ENCODE measurements around the gene GALNT2.

GALNT2 gene

DNA sequence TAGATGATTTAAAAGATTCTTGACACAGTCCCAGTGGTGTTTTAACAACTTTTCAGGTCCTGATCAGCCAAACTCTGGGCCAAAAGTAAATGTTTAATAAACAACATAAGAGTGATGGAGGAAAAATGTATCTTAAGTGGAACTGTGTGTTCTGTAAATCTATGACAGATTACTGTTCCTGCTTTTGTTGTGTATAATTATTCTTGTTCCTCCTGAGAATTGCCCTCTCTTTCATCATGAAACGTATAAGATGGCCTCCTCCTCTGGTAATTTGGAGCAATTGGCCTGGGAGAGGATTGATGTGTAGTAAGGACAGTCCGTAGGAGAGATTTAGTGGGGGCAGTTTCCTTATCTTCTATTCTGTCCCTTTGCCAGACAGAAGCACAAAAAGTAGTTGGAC, 34.5 kb downstream of the GALNT2 start:
- Histone ChIP-seq H3K27ac (ENCODE audit: low read depth, low read length) (no peak overlapping the region), H3K9ac (ENCODE audit: low read length) (no peak overlapping the region), H3K9me2 (replicated peaks; ENCODE audit: insufficient read depth, low read length) (no peaks in the 10 kb centered on the region), H4K20me1 (ENCODE audit: low read depth, low read length) (no peaks in the 10 kb centered on the region), H3K4me3 (ENCODE audit: insufficient read depth, low read length, poor library complexity, severe bottlenecking) (no peak overlapping the region), H3K9me3 (ENCODE audit: insufficient read depth, low read length) (no peaks in the 10 kb centered on the region), H3F3A (ENCODE audit: insufficient read depth) (no peaks in the 10 kb centered on the region), H2AFZ (ENCODE audit: low read depth, low read length, severe bottlenecking) (no peak overlapping the region), H3K27me3 (ENCODE audit: low read length) (no peaks in the 10 kb centered on the region), H3K79me2 (ENCODE audit: insufficient read depth, low read length) (no peaks in the 10 kb centered on the region), H3K4me2 (ENCODE audit: low read depth, low read length, poor library complexity, severe bottlenecking) (no peak overlapping the region), H3K36me3 (ENCODE audit: low read length) (no peaks in the 10 kb centered on the region)
- TF ChIP-seq EZH2phosphoT487 (conservative IDR thresholded peaks at IDR 0.05; ENCODE audit: low read length), result no peak
- TF ChIP-seq CTCF (IDR thresholded peaks at IDR 0.05; ENCODE audit: insufficient read depth, low read length, poor library complexity, severe bottlenecking), result no peak

- Histone ChIP-seq H3K27me3 (ENCODE audit: low read length) (no peaks in the 10 kb centered on the region), H3K79me2 (ENCODE audit: insufficient read depth, low read length) (no peaks in the 10 kb centered on the region), H3K9me3 (ENCODE audit: insufficient read depth, low read length) (no peaks in the 10 kb centered on the region), H3K4me2 (ENCODE audit: low read depth, low read length, poor library complexity, severe bottlenecking) (no peak overlapping the region), H3K4me3 (ENCODE audit: insufficient read depth, low read length, poor library complexity, severe bottlenecking) (no peak overlapping the region), H3K36me3 (ENCODE audit: low read length) (no peaks in the 10 kb centered on the region), H4K20me1 (ENCODE audit: low read depth, low read length) (no peaks in the 10 kb centered on the region), H3K27ac (ENCODE audit: low read depth, low read length) (no peak overlapping the region), H2AFZ (ENCODE audit: low read depth, low read length, severe bottlenecking) (no peak overlapping the region), H3F3A (ENCODE audit: insufficient read depth) (no peaks in the 10 kb centered on the region), H3K9ac (ENCODE audit: low read length) (no peak overlapping the region), H3K9me2 (replicated peaks; ENCODE audit: insufficient read depth, low read length) (no peaks in the 10 kb centered on the region)
- TF ChIP-seq CTCF (IDR thresholded peaks at IDR 0.05; ENCODE audit: insufficient read depth, low read length, poor library complexity, severe bottlenecking) (no peak), EZH2phosphoT487 (conservative IDR thresholded peaks at IDR 0.05; ENCODE audit: low read length) (no peak)
Observed at GRCh38 chr1:230102046-230102445, 35.0 kb downstream of the GALNT2 start.

DNA sequence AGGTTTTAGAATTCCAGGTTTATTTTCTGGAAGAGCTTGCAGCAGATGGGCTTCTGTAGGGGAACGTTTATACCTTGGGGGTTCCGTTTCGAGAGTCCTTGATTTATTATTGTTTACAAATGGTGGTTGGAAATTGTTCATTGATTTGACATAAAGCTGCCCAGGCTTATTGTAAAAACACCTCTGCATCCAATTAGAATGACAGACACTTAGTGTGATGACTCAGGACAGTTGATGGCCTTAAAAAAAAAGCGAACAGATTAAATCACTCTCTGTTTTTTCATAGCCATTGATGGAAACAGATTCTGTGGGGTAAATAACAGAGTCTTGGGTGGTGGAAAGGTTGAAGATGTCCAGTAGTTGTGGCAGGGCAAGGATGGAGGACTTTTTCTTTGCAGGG, 35.4 kb downstream of the GALNT2 start:
- H3K27me3 ChIP-seq (ENCODE audit: low read length), result no peaks in the 10 kb centered on the region
- H3K9me3 ChIP-seq (ENCODE audit: insufficient read depth, low read length), result no peaks in the 10 kb centered on the region
- H3K27ac ChIP-seq (ENCODE audit: low read depth, low read length), result no peak overlapping the region
- H3K79me2 ChIP-seq (ENCODE audit: insufficient read depth, low read length), result no peaks in the 10 kb centered on the region
- H3K36me3 ChIP-seq (ENCODE audit: low read length), result no peaks in the 10 kb centered on the region
- H3F3A ChIP-seq (ENCODE audit: insufficient read depth), result no peaks in the 10 kb centered on the region
- H3K4me3 ChIP-seq (ENCODE audit: insufficient read depth, low read length, poor library complexity, severe bottlenecking), result no peak overlapping the region
- TF ChIP-seq EZH2phosphoT487 (conservative IDR thresholded peaks at IDR 0.05; ENCODE audit: low read length) (no peak), CTCF (IDR thresholded peaks at IDR 0.05; ENCODE audit: insufficient read depth, low read length, poor library complexity, severe bottlenecking) (no peak)
- no peaks in the 10 kb centered on the region for H4K20me1 ChIP-seq (ENCODE audit: low read depth, low read length)
- no peak overlapping the region for H3K4me2 ChIP-seq (ENCODE audit: low read depth, low read length, poor library complexity, severe bottlenecking)
- no peaks in the 10 kb centered on the region for H3K9me2 ChIP-seq (replicated peaks; ENCODE audit: insufficient read depth, low read length)
- H2AFZ ChIP-seq (ENCODE audit: low read depth, low read length, severe bottlenecking), result no peak overlapping the region
- no peak overlapping the region for H3K9ac ChIP-seq (ENCODE audit: low read length)
